ENCODE measurements around the gene VPS4B. TPM values are rescaled to one million over a fixed set of nuclear protein-coding genes. Genes with fewer than 3 reads are reported as not detected.

VPS4B gene
- total and polyA plus RNA-seq, 2 of the 8 experiments (the other 6 are each of a cell fraction or from before 2014, with no cell fraction given) = 7.2 to 45.3 TPM

DNA sequence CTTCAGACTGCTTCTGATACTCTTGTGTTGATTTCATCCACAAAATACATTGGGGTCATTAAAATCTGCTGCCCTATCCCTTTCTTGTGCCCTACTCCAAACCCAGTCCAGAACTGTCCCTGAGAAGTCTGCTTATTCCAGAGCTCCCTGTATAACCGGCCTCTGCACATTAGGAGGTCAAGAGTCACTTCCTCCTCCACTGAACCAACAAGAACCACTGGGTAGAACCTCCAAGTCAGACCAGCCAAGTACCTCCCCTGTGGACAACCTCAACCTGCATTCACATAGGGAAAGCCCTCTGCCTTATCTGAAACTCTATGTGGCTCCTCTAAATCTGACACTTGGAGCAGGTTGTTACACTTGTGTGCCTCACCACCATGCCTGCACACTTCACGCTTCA is 77.4 kb downstream of the VPS4B start (continued):
- TF ChIP-seq EGR1 (IDR thresholded peaks at IDR 0.05; ENCODE audit: borderline replicate concordance, low read depth, low read length) = no peak

Data from H1 (cell line).